HEK293T (cell line): ENCODE data around the gene COQ6.
"Not testable (repeated sequence)": the region's sequence is repeated elsewhere in the genome, so short reads cannot be mapped to it uniquely, and the experiment has no call there.

Source experiments
- CTCF ChIA-PET: fragments of 350-600 bp; formaldehyde crosslinking; extraction: SDS; loops from one replicate; lab custom pipeline; 2021; ENCODE audit warnings: antibody characterized with exemption, inconsistent platforms; lab: Yijun Ruan, JAX
- POLR2A ChIA-PET: fragments of 350-600 bp; formaldehyde crosslinking; extraction: SDS; loops from one replicate; lab custom pipeline; 2020; ENCODE audit warnings: antibody characterized with exemption, inconsistent platforms; lab: Yijun Ruan, JAX
- DNase-seq: peaks from one replicate; pipeline ENCODE4 v3.0.0; 2012; ENCODE audit warnings: mixed read lengths; ENCODE audit errors: extremely low spot score
- ARNT ChIP-seq: fragments of 450-650 bp; IDR thresholded peaks from 2 replicates; pipeline ENCODE4 v1.6.1; 2017; ENCODE audit warnings: mild to moderate bottlenecking
- BHLHE40 ChIP-seq: fragments of 450-650 bp; IDR thresholded peaks from 2 replicates; pipeline ENCODE4 v1.6.1; 2016; ENCODE audit warnings: mild to moderate bottlenecking, moderate library complexity, borderline replicate concordance
- CTBP1 ChIP-seq: fragments of 450-650 bp; IDR thresholded peaks from 2 replicates; pipeline ENCODE4 v1.6.1; 2016; ENCODE audit warnings: borderline replicate concordance
- ELF4 ChIP-seq: fragments of 450-650 bp; IDR thresholded peaks from 2 replicates; pipeline ENCODE4 v1.6.1; 2017; ENCODE audit warnings: antibody characterized with exemption
- FOXA1 ChIP-seq: fragments of 450-650 bp; IDR thresholded peaks from 2 replicates; pipeline ENCODE4 v1.6.1; 2016; ENCODE audit warnings: mild to moderate bottlenecking
- FOXK2 ChIP-seq: fragments of 450-650 bp; IDR thresholded peaks from 2 replicates; pipeline ENCODE4 v1.6.1; 2016; ENCODE audit warnings: mild to moderate bottlenecking
- FOXM1 ChIP-seq: fragments of 450-650 bp; IDR thresholded peaks from 2 replicates; pipeline ENCODE4 v1.6.1; 2017; ENCODE audit warnings: mild to moderate bottlenecking, borderline replicate concordance
- HDGF ChIP-seq: fragments of 450-650 bp; IDR thresholded peaks from 2 replicates; pipeline ENCODE4 v1.6.1; 2017; ENCODE audit warnings: antibody characterized with exemption, borderline replicate concordance
- L3MBTL2 ChIP-seq: fragments of 450-650 bp; conservative IDR thresholded peaks from 2 replicates; pipeline ENCODE4 v1.6.1; 2016; ENCODE audit warnings: mild to moderate bottlenecking
- LEF1 ChIP-seq: fragments of 450-650 bp; IDR thresholded peaks from 2 replicates; pipeline ENCODE4 v1.6.1; 2017; ENCODE audit warnings: mild to moderate bottlenecking, borderline replicate concordance
- NFRKB ChIP-seq: fragments of 450-650 bp; IDR thresholded peaks from 2 replicates; pipeline ENCODE4 v1.6.1; 2016; ENCODE audit warnings: mild to moderate bottlenecking, moderate library complexity
- SP1 ChIP-seq: fragments of 450-650 bp; IDR thresholded peaks from 2 replicates; pipeline ENCODE4 v1.6.1; 2017
- SUZ12 ChIP-seq: fragments of 450-650 bp; IDR thresholded peaks from 2 replicates; pipeline ENCODE4 v1.6.1; 2016; ENCODE audit warnings: mild to moderate bottlenecking
- TARDBP ChIP-seq: fragments of 450-650 bp; IDR thresholded peaks from 2 replicates; pipeline ENCODE4 v1.6.1; 2016
- ZNF384 ChIP-seq: fragments of 450-650 bp; IDR thresholded peaks from 2 replicates; pipeline ENCODE4 v1.6.1; 2016
- TF ChIP-seq, protein P1 (sequence below): fragments of 450-650 bp; IDR thresholded peaks from 2 replicates; pipeline ENCODE4 v1.6.1; 2016

Gene COQ6

DNA sequence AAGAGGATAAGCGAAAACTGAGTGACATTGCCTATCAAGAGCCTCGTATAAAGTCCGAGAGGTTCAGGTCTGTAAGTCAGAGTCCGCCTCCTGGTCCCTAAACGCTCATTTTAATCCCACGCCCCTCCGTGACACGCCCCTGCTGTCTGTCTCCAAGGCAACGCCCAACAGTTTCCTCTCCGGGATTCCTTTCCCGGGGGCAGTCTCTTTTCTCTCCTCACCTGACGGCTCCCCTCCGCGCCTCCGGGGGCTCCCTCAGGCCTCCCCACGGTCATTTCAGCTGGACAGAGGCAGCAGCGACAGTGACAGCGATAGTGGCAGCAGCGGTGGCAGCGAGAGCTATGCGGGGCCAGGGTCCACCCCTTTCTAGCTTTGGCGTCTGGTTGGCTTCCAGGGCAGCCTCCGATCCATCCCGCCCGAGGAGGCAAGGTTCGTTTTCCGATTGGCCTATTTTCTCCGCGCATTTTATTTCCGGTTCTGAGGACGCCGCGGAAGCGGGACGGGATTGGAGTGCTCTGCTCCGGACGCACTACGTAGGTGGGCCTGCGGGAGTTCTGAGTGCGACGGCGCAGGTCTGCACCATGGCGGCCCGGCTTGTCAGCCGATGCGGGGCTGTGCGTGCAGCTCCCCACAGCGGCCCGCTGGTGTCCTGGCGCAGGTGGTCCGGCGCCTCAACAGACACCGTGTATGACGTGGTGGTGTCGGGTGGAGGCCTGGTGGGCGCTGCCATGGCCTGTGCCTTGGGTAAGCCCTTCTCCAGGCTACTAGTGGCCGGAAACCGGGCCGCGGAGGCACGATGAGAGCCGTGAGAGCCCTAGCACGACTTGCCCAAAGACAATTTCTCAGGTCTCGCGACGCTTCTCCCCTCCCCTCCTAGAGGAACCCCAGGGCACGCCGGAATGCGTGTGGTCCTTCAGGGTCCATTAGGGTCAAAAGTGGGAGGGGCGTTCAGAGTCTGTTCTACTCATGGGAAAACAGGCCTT lies at the start of gene COQ6, which contains the start of gene FAM161B:
Gene COQ6 (plus strand): TSS at position 551 of the 983 bp plus-strand sequence. CDS start 31 bp downstream, at position 582.
Gene FAM161B (minus strand): TSS at position 343 of the 983 bp plus-strand sequence. CDS start 68 bp downstream, at position 275.
- CTCF ChIA-PET, result interaction anchor here (0.5 to 1.3 kb wide), 4 partner anchors 11 to 344 kb away, joined by 3 to 5 read pairs (median 4); no protein-coding TSS in a partner anchor
- peak; percentile 89 for DNase-seq
- TF ChIP-seq FOXM1, result no peak
- TF ChIP-seq SUZ12, result no peak
- TF ChIP-seq FOXK2, result no peak
- TF ChIP-seq HDGF, result 0 out of 2 replicates have a peak, but pooled peaks have one; percentile 27
- TF ChIP-seq, protein P1, sequence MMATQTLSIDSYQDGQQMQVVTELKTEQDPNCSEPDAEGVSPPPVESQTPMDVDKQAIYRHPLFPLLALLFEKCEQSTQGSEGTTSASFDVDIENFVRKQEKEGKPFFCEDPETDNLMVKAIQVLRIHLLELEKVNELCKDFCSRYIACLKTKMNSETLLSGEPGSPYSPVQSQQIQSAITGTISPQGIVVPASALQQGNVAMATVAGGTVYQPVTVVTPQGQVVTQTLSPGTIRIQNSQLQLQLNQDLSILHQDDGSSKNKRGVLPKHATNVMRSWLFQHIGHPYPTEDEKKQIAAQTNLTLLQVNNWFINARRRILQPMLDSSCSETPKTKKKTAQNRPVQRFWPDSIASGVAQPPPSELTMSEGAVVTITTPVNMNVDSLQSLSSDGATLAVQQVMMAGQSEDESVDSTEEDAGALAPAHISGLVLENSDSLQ, result peak; percentile 82
- TF ChIP-seq ELF4, result peak; percentile 75
- TF ChIP-seq ZNF384, result no peak
- peak; percentile 70; the same call in 1 of the 2 replicates for TF ChIP-seq L3MBTL2
- TF ChIP-seq TARDBP, result no peak
- no peak for TF ChIP-seq CTBP1
- no peak for TF ChIP-seq NFRKB
- no peak for TF ChIP-seq ARNT
- no peak for TF ChIP-seq SP1
- TF ChIP-seq LEF1, result no peak
- no peak for TF ChIP-seq FOXA1
- no peak for TF ChIP-seq BHLHE40
- POLR2A ChIA-PET, result interaction anchor here (0.6 to 1.3 kb wide), 14 partner anchors 8 to 218 kb away, joined by 3 to 11 read pairs (median 3); partner anchors contain the start of genes BBOF1, ENTPD5 and ZNF410

DNA sequence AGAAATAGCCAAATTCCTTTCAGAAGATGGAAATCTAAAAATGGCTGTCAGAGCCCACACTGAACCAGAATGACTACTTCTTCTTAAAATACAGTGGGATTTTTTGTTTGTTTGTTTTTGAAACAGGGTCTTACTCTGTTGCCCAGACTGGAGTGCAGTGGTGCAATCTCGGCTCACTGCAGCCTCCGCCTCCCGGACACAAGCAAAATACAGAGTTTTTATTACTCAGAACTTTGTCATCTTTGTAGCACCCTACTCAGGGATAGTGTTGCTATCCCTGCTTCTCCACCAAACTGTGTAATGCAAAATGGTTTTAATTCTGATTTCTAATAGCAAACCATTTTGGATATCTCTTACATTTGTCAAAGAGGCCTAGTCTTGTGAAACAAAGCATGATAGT lies 47.1 kb upstream of the COQ6 start:
- no peak for TF ChIP-seq CTBP1
- TF ChIP-seq ELF4, result no peak
- TF ChIP-seq NFRKB, result no peak
- no peak for TF ChIP-seq FOXM1
- TF ChIP-seq, protein P1, result no peak
- no peak for TF ChIP-seq SP1
- no peak for TF ChIP-seq HDGF
- TF ChIP-seq LEF1, result no peak
- no peak for TF ChIP-seq FOXA1
- TF ChIP-seq FOXK2, result no peak
- no peak for TF ChIP-seq TARDBP
- no peak for TF ChIP-seq ARNT
- no peak for TF ChIP-seq SUZ12
- TF ChIP-seq BHLHE40, result no peak
- no peak for TF ChIP-seq ZNF384
- TF ChIP-seq L3MBTL2, result no peak

DNA sequence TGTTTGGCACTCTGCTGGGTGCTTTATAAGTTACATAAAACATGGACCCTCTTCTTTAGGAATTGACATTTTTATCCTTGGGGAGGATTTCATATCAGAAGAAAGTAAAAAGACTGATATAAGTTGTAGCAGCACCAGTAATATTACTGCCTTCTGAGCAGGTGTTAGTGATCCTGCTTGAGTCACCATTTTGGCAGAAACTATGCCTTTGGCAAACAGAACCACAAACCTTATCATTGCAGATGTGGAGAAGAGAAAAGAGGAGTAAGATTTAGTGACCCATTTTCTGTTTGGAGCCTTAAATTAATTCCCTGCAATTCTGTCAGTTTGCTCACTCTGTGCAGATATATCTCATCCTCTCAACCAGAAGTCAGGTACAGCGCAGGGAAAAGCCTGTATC lies 40.4 kb upstream of the COQ6 start:
- ChIA-PET POLR2A (no interaction called here), CTCF (no interaction called here)
- TF ChIP-seq LEF1 (no peak), SP1 (no peak), BHLHE40 (no peak), ZNF384 (no peak), CTBP1 (no peak)
- DNase-seq, result no peak

More for the DNA sequence above, 47.1 kb upstream of the COQ6 start:
- POLR2A ChIA-PET, result no interaction called here
- CTCF ChIA-PET, result no interaction called here
- DNase-seq, result no peak

DNA sequence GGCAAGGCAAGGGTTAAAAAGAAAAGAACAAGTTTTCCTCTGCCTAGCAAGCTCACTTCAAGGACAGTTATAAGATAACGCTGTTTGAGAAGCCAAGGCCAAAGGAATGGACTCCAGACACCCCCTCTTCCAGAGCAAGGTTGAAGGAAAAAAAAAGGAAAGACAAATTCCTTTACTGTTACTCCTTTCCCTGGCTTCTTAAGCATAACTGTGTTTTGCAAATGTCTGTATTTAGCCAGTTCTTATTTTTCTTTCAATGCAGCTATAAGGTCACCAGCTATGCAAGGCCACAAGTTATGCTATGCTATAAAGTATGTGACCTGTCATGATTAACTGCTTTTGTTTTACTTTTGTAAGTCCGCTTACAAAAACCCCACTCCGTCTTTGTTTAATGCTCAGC lies 36.8 kb upstream of the COQ6 start:
- no peak for TF ChIP-seq BHLHE40
- TF ChIP-seq ELF4, result no peak
- TF ChIP-seq, protein P1, result no peak
- no peak for TF ChIP-seq ZNF384
- ChIA-PET POLR2A (no interaction called here), CTCF (no interaction called here)
- DNase-seq, result no peak

DNA sequence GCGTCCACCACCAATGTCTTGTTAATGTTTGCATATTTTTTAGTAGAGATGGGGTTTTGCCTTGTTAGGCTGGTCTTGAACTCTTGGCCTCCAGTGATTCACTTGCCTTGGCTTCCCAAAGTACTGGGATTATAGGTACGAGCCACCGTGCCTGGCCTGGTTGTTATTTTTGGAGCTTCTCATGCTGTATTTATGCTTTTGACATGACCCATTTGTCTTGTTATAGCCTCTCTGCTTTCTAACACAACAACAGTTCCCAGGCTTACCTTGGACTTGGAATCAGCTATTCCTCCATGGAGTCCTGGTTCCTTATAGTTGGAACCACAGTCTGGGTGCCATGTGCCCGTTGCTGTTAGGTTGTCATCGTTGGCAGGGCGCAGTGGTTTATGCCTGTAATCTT lies 33.8 kb upstream of the COQ6 start:
- no peak for DNase-seq
- ChIA-PET POLR2A (interaction anchor here (0.6 kb wide), 1 partner anchor 69 kb away, joined by 3 read pairs; no protein-coding TSS in a partner anchor), CTCF (no interaction called here)
- no peak for TF ChIP-seq ELF4
- no peak for TF ChIP-seq FOXA1
- TF ChIP-seq SUZ12, result no peak
- TF ChIP-seq FOXM1, result no peak
- no peak for TF ChIP-seq BHLHE40
- no peak for TF ChIP-seq HDGF
- TF ChIP-seq ZNF384, result no peak
- no peak for TF ChIP-seq FOXK2
- no peak for TF ChIP-seq TARDBP
- TF ChIP-seq CTBP1, result no peak
- no peak for TF ChIP-seq L3MBTL2

DNA sequence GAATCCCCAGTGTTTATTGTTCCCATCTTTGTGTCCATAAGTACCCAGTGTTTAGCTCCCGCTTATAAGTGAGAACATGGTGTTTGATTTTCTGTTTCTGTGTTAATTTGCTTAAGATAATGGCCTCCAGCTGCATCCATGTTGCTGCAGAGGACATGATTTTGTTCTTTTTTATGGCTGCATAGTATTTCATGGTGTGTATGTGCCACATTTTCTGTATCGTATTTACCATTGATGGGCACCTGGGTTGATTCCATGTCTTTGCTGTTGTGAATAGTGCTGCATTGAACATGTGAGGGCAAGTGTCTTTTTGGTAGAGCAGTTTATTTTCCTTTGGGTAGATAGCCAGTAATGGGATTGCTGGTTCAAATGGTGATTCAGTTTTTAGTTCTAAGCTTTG lies 30.6 kb upstream of the COQ6 start:
- POLR2A ChIA-PET, DNase-seq: not testable (repeated sequence)
- CTCF ChIA-PET, result interaction anchor here (0.6 kb wide), 1 partner anchor 103 kb away, joined by 5 read pairs; no protein-coding TSS in a partner anchor
